ENCODE results near the gene SMCR8.
"Not testable (repeated sequence)": the region's sequence is repeated elsewhere in the genome, so short reads cannot be mapped to it uniquely, and the experiment has no call there.

The SMCR8 gene

DNA sequence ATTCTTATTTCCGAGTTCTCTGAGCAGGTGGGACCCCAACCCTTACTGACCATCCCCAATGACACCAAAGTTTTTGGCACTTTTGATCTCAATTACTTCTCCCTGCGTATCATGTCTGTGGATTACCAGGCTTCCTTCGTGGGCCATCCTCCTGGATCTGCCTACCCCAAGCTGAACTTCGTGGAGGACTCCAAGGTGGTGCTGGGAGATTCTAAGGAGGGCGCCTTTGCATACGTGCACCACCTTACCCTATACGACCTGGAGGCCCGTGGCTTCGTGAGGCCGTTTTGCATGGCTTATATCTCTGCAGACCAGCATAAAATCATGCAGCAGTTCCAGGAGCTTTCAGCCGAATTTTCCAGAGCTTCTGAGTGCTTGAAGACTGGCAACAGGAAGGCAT lies 868 bp downstream of the SMCR8 start:
- no peak for DNase-seq (ENCODE audit: low read depth, low spot score)

DNA sequence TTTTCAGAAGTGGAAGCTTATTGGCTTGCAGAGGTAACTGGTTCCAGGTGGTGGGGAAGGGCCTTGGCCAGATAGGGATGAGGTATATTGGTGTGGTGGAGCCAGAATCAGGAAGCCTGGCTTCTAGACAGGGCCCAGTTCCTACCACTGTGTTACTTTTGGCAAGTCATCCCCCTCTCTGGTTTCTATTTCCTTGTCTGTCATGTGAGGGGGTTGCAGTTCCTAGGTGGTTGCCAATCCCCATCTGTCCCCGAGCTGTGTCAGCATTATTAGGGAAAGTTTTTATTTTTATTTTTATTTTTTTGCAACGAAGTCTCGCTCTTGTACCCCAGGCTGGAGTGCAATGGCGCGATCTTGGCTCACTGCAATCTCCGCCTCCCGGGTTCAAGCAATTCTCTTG lies 3.0 kb downstream of the SMCR8 start:
- no peak for DNase-seq (ENCODE audit: low read depth, low spot score)

DNA sequence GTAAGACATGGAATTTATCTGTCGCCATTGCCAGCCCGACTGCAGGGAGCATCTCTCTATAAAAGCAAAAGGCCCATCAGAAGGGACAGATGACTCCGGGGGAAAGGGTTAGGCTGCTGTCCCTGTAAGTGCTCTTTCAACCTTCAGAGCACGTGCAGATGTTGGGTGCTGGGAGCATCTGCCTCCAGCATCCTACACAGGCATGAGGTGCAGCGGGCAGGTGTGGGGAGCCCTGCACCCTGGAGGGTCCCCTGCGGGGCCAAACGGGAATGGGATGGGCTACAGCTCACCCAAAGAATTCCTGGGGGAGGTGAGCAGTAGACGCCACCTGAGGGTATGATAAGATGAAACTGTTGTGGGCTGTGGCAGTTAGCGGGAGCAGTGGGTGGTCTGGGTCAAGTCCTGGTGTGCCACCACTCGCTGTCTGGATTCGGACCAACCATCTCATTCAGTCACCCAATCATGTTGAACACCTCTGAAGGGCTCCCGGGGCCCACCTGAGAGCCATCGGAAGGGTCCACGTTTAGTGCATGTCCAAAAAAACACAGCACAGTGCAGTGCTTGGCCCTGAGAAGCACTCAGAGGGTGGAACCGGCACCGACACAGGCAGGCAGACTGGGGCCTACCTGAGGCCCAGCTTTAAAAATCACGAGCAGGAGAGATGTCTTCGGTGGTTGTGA lies 3.8 kb downstream of the SMCR8 start:
- no peak for DNase-seq (ENCODE audit: low read depth, low spot score)

DNA sequence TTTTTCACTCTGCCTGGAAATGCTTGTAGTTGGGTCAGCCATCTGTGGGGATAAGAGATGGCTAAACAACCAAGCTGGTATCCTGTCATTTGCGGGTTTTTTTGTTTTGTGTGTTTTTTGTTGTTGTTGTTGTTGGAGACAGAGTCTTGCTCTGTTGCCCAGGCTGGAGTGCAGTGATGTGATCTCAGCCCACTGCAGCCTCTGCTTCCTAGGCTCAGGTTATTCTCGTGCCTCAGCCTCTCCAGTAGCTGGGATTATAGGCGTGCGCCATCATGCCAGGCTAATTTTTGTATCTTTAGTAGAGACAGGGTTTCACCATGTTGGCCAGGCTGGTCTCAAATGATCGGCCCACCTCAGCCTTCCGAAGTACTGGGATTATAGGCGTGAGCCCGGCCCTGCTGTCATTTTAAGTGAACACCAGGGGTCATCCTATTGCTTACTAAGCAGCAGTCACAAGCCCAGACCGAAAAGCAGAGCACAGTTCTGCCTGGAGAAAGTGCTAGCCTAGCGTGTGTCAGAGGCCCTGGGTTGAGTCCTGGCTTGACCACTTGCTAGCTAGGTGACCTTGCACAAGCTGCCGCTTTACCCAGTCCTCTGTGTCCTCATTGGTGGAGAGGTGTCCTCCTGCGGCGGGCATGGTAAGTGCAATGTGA lies 4.6 kb downstream of the SMCR8 start:
- no peak for DNase-seq (ENCODE audit: low read depth, low spot score)

DNA sequence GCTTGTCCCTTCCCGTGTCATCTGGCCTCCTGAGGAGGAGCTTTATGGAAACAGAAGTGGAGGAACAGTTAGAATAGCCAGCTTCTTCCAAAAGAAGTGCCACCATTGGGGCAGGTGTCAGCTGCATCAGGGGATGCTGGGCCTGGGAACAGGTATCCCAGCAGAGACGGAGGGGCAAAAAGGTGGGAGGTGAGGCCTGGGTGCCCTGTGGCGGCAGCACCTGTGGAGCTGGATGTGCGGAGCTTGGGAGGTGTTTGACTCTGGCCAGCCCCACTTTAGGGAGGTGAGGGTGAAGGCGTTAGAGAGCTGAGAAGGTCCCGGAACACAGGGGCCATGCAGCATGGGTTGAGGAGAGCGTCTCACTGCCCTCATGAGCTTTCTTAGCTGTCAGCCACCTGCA lies 5.2 kb downstream of the SMCR8 start:
- DNase-seq (ENCODE audit: low read depth, low spot score): no peak

DNA sequence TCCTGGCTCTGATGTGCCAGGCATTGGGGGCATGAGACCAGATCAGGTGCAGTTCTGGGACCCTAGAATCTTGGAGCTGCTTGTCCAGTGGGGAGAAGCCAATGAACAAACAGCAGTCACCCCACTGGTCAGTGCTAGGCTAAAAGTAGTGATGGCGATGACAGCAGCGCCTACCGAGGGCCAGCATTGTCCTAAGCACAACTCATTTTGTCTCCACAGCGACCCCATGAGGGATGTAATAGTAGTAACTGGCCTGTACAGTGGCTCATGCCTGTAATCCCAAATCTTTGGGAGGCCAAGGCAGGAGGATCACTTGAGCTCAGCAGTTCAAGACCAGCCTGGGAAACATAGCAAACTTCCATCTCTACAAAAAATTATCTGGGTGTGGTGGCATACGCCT lies 6.2 kb downstream of the SMCR8 start:
- DNase-seq (ENCODE audit: low read depth, low spot score): no peak

DNA sequence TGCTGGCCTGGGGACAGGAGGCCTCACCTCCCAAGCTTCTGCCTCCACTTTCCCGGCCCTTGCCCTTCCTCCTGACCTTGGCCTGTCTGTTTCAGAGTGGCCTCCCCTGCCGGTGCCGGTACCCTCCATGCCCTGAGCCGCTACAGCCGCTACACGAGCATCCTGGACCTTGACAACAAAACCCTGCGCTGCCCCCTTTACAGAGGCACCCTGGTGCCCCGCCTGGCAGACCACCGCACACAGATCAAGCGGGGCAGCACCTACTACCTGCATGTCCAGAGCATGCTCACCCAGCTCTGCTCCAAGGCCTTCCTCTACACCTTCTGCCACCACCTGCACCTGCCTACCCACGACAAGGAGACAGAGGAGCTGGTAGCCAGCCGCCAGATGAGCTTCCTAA lies 7.4 kb downstream of the SMCR8 start:
- no peak for DNase-seq (ENCODE audit: low read depth, low spot score)

DNA sequence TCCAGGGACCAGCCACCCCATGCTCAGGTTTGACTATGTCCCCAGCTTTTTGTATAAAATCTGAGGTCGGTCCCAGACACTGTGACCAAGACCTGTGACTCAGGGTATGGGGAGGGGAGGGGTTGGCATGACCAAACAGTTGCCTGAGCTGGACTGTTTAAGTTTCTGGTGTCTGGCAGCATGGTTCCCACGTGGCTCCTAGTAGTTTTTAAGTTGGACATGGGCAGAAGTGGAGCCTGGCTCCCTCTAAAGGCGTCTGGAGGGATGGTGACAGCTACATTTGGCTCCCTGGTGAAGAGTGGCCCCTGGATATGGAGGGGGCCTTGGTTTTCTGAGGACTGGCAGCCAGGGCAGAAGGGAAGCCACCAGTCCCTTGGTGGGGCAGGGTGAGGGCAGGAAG lies 7.9 kb downstream of the SMCR8 start:
- DNase-seq (ENCODE audit: low read depth, low spot score): no peak

DNA sequence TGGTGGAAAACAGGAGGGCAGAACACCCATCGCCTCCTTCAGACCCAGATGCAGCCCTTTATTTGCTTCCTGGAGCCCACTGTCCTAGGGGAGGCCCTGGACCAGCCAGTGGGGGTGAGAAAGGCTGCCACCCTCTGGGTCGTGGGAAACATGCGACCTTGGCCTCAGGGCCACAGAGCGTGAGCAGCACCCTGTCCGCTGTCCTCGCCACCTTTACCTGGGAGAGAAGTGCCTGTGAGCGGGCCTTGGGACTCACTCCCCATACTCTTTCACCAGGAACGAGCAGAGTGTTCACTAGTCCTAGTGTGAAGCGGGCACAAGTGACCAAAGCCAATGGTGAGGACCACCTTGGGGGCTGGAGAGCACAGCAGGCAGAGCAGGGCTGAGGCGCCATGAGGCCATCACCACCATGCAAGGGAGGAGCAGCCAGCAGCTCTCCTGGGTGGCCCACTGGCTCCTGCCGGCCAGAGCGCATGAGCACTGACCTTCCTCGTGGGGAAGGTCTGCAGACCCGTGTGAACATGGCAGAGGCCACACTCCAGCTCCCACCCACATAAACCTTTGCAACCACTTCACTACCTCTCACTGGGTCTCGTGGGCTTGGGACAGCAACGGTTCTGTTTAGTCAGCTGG lies 8.5 kb downstream of the SMCR8 start:
- no peak for DNase-seq (ENCODE audit: low read depth, low spot score)

DNA sequence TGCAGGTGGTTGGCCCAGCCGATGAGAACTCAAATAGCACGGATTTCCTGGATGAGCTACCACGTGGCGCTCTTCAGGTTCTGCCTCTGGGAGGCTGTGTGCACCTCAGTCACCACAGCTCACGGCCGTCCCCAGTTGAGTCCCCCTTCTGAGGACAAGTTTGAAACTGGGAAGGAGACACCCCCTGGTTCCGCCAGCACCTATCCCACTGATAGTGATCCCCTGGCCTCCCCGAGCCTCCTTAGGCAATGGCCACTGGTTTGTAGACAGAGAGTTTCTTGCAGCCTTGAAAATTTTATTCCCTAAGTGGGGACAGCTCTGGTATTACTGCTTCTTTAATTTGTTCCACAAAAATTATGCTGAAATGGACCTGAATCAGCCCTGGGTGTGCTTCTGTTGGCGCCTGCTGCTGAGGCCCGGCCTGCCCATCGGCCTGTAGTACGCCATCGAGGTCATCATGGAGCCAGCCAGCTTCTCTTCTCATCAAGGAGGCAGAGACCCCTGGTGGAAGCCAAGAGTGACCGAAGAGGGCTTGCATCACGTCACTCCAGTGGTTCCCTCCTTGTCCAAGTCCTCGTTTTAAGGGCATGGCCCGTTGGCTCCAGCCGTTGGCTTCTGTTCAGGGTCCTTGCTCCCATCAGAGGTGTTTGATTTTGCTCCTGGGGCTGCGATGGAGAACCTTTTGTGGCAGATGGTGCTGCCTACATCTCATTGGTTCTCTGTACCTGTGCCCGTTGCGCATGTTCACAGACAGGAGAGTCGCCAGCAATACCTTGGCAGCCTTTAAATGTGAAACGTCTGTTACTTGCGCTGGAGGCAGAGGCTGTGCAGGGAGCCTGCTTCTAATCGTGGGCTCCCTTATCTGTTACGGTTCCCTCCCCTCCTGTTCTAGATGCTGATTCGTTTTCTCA lies 9.3 kb downstream of the SMCR8 start:
- DNase-seq (ENCODE audit: low read depth, low spot score): no peak

DNA sequence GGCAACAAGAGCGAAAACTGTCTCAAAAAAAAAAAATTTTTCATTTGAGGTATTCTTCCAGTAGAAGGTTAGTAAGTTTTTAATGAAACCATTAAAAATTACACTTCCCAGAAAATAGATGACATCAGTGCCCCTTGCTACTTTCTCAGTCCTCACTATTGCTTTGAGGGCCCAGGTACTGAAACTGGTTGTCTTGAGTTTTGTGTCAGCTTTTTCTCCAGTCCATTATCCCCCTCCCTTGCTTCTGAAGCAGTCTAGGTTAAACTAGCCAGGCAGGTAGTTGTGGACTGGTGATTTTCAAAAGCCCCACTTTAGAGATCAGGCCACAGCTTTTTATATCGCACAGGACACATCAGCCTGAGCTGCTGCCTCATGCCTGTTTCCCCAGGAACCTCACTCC lies 10.9 kb downstream of the SMCR8 start:
- no peak for DNase-seq (ENCODE audit: low read depth, low spot score)

DNA sequence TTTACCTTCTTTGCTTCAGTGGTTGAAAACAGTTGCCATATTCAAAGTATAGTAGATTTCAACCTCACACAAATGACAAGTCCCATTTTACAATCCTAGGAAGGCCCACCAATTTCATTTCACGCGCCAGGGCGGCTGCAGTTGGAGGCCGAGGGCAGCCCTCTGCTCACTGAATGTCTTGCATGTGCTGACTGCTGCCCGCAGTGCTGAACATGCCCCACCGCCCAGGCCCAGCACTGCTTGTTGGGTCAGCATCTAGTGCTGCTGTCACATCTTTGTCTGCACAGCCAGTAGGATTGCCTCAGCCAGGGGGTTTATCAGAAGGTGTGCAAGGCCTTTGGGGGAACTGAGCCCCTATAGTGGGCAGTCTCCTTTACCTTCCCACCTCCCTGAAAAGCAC lies 11.5 kb downstream of the SMCR8 start:
- no peak for DNase-seq (ENCODE audit: low read depth, low spot score)

DNA sequence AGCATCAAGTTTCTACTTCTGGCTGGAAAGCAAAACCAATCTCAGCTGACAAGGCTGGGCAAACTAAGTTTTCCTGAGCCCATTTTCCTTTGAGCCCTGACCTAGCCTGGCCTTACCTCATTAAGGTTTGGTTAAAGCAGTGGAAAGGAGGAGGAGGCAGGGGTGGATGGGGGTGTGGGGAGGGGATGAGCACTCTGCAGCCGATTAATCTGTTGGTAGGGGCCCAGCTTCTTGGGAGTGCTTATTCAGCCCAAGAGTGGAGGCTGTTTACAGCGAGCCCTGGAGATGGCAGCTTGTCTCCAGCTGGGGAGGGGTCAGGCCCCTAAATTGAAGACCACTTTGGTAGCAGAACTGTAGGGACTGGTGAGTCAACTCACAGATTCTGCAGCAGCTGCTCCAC lies 12.0 kb downstream of the SMCR8 start:
- DNase-seq (ENCODE audit: low read depth, low spot score): no peak

DNA sequence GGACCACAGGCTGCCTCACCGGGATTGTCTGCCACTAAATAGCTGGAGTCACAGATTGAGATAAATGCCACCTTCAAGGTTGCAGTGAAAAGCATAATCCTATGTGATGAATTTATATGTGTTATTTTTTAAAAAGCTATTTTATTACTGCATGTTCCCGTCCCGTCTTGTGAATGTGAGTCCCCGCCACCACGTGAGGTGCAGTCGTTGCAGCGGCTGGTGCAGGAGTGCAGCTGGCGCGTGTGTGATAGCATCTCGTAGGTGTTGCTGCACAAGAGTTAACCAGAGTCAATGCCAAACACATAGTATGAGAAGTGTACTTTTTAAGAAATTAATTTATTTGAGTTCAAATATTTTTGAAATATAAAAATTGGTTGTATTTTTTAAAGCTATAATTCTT lies 12.5 kb downstream of the SMCR8 start:
- no peak for DNase-seq (ENCODE audit: low read depth, low spot score)

DNA sequence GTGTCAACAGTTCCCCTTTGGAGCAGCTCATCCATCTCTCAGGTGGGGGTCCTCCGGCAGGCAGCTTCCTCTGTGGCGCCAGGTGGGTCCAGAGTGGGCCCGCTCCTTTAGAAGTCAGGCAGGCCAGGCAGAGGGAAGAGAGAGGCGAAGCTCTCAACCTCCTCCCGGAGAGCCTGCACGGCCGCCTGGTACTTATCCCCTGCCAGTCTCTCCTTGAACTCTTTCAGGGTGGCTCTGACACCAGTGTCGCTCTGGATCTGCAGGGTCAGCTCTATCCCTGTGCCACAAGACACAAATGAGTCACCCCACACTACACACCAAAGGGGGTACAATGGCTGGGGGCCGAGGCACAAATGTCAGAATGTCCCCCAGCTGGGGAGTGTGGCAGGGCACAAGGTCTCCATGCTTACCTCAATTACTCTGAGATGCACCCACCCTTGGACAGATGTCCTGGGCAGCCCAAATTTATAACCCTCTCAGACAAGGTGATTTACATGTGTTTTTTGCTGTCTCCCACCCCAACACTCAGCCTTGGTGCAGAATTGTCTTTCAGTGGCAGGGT lies 13.6 kb downstream of the SMCR8 start:
- no peak for DNase-seq (ENCODE audit: low read depth, low spot score)

DNA sequence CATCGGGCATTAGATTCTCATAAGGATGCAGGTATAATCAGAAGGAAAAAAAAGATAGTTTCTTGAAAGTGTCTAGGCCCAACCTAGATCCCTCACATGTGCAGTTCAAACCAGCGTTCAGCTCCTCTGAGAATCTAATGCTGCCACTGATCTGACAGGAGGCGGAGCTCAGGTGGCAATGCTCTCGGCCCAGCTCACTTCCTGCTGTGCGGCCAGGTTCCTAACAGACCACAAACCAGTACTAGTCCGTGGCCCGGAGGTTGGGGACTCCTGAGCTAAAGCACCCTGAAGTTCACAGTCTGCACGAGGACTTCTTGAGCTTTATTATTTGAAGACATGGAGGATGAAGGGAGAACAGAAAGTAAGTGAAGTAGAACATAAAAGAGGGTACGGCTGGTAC lies 16.8 kb downstream of the SMCR8 start:
- no peak for DNase-seq (ENCODE audit: low read depth, low spot score)

DNA sequence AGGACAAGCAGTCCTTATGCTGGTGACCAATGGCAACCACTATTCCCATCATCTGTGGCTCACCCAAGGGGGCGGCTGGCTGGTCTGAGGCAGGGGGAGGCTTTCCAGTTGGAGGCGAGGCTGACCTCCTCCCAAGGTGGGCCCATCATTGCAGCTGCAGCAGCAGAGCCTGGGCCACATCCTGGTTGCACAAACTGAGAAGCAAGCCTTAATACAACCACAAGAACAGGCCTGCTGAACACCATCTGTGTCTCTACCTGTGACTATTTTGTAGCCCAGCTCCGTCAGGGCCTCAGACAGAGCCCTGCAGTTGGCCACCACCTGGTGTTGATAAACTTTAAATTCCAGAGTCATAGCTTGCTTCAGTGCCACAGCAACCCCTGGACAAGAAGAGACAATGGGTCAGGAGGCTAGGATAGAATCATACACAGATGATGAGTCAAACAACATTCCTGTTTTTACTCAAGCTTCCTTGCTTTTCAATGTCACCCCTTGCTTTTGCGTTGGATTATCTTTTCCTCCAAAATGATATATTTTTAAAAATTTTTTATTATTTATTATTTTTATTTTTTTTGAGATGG lies 17.9 kb downstream of the SMCR8 start:
- no peak for DNase-seq (ENCODE audit: low read depth, low spot score)

DNA sequence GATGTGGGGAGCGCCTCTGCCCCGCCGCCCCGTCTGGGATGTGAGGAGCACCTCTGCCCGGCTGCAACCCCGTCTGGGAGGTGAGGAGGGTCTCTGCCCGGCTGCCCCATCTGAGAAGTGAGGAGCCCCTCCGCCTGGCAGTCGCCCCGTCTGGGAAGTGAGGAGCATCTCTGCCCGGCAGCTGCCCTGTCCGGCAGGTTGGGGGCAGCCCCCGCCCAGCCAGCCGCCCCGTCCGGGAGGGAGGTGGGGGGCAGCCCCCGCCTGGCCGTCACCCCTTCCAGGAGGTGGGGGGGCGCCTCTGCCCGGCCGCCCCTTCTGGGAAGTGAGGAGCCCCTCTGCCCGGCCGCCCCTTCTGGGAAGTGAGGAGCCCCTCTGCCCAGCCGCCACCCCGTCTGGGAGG lies 23.1 kb downstream of the SMCR8 start:
- DNase-seq (ENCODE audit: low read depth, low spot score): not testable (repeated sequence)

DNA sequence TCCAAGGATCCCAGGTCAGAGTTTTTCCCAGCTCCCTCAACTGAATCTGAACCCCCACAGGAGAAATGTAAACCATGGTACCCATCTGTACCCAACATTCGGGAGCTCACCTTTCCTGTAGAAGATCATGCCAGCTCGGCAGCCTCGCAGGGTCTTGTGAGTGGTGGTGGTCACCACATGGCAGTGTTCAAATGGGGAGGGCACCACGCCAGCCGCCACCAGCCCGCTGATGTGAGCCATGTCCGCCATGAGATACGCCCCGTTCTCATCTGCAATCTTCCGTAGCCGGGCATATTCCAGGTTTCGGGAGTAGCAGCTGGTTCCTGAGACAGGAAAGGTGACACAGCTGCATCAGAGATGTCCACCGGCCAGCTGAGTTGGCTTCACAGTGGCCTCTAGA lies 24.8 kb downstream of the SMCR8 start:
- no peak for DNase-seq (ENCODE audit: low read depth, low spot score)

DNA sequence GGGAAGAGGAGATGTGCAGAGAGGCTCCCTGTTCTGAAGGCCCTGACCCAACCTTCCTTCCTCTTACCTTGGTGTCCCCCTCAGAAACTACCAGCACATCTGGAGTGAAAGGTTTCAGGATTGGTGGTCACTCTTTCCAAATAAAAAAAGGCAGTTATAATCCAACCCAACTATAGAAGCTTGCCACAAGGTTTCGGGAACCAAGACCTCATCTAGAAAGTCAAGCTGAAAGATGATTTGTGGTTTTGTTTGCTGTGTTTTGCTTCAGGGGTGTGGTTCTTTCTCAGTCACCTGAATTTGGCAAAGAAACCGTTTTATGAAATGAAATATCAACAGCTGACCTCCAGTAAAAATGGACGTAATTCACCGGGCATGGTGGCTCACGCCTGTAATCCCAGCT lies 28.9 kb downstream of the SMCR8 start:
- DNase-seq (ENCODE audit: low read depth, low spot score): no peak

DNA sequence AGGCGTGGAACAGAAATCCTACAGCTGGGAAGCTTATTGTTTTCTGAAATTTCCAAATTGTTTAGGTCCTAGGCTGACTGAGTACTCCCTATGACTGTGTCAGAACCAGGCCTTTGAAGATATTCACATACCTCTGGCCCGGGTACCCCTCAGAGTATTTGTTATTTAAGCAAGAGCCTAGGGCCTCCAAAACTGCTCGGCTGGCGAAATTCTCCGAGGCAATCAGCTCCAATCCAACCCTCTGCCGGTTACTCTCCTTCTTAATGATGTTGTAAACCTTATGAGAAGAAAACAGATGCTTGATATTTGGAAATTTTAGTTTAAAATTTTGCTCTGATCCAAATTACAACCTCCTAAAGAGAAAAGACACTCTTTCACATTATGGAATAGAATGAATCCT lies 38.4 kb downstream of the SMCR8 start:
- no peak for DNase-seq (ENCODE audit: low read depth, low spot score)

DNA sequence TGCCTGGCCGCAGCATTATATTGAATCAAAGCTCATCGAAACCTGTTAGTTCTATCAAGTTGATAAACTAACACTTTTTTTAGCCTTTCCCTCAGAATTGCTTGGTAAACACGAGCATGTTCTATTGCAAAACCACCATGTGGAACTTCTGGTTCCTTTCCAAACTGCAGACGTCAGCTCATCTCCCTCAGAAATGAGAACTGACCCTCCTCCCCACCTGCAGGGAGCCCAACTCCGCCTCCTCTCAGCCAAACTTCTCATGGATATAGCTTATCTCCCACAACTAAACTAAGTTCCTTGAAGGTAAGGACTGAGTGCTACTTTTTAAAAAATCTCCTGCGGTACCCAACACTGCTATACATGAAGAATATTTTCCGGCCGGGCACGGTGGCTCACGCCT lies 41.5 kb downstream of the SMCR8 start:
- no peak for DNase-seq (ENCODE audit: low read depth, low spot score)

Data from iPS DF 19.7 (cell line).